LoVo (cell line): ENCODE results near the gene FUBP3.
A peak's percentile ranks its signal among the peaks of the same experiment; 100 is the strongest.
"Not testable (repeated sequence)": the region's sequence is repeated elsewhere in the genome, so short reads cannot be mapped to it uniquely, and the experiment has no call there.

Source experiments
- DNase-seq: peaks from one replicate; pipeline ENCODE4 v3.0.0-alpha.2; 2016; ENCODE audit warnings: low spot score

Gene FUBP3

GRCh38 chr9:130556396-130557076 lies 22.8 kb upstream of the FUBP3 start:
- DNase-seq = no peak

GRCh38 chr9:130557077-130557468 lies 22.3 kb upstream of the FUBP3 start:
- no peak for DNase-seq

GRCh38 chr9:130561056-130561455 lies 18.3 kb upstream of the FUBP3 start:
- peak; percentile 43 for DNase-seq

- not testable (repeated sequence) for DNase-seq
These were observed 16.9 kb upstream of the FUBP3 start for GRCh38 chr9:130562525-130562924.

- DNase-seq = no peak
These were observed 15.6 kb upstream of the FUBP3 start for GRCh38 chr9:130563797-130564196.

- DNase-seq = no peak
These were observed 13.6 kb upstream of the FUBP3 start for GRCh38 chr9:130565792-130566191.

GRCh38 chr9:130570208-130570607 lies 9.2 kb upstream of the FUBP3 start:
- DNase-seq = peak; percentile 38

GRCh38 chr9:130575514-130575913 lies 3.9 kb upstream of the FUBP3 start:
- no peak for DNase-seq

GRCh38 chr9:130576176-130576575 lies 3.2 kb upstream of the FUBP3 start:
- DNase-seq = no peak

- no peak for DNase-seq
These were observed 524 bp downstream of the FUBP3 start for GRCh38 chr9:130579738-130580463.

- no peak for DNase-seq
These were observed 2.4 kb downstream of the FUBP3 start for GRCh38 chr9:130581766-130582165.

GRCh38 chr9:130583271-130583670 lies 3.9 kb downstream of the FUBP3 start:
- no peak for DNase-seq

- DNase-seq = no peak
These were observed 8.5 kb downstream of the FUBP3 start for GRCh38 chr9:130587921-130588320.

GRCh38 chr9:130588416-130588815 lies 9.0 kb downstream of the FUBP3 start:
- DNase-seq = no peak

- no peak for DNase-seq
These were observed 10.4 kb downstream of the FUBP3 start for GRCh38 chr9:130589754-130590153.

GRCh38 chr9:130590305-130590704 lies 10.9 kb downstream of the FUBP3 start:
- DNase-seq = no peak

- DNase-seq = no peak
These were observed 13.6 kb downstream of the FUBP3 start for GRCh38 chr9:130593020-130593419.

- DNase-seq = no peak
These were observed 17.9 kb downstream of the FUBP3 start for GRCh38 chr9:130597228-130597627.

GRCh38 chr9:130598188-130598587 lies 18.8 kb downstream of the FUBP3 start:
- no peak for DNase-seq

- DNase-seq = no peak
These were observed 20.2 kb downstream of the FUBP3 start for GRCh38 chr9:130599625-130600024.

GRCh38 chr9:130601100-130601499 lies 21.7 kb downstream of the FUBP3 start:
- DNase-seq = no peak

GRCh38 chr9:130604295-130604694 lies 24.9 kb downstream of the FUBP3 start:
- DNase-seq = no peak

- peak; percentile 18 for DNase-seq
These were observed 27.7 kb downstream of the FUBP3 start for GRCh38 chr9:130606887-130607600.
